H1 (cell line): ENCODE measurements around the gene TMC3. TPM values are rescaled to one million over a fixed set of nuclear protein-coding genes. Genes with fewer than 3 reads are reported as not detected.

Experiments used
- CTCF ChIA-PET: fragments of 300-600 bp; sonication (Branson Sonifier 250); formaldehyde crosslinking; loops from one replicate; lab custom pipeline; 2021; ENCODE audit not compliant: partially characterized antibody; lab: Charles Lee
- POLR2A ChIA-PET: fragments of 300-600 bp; sonication (Branson Sonifier 250); formaldehyde crosslinking; loops from one replicate; lab custom pipeline; 2021; ENCODE audit warnings: inconsistent platforms; ENCODE audit not compliant: partially characterized antibody; lab: Charles Lee
- DNase-seq, 2 experiments: peaks; one replicate each; pipeline versions ENCODE4 v3.0.0 to v3.0.0-alpha.2; 2010 to 2022; ENCODE audit warnings: low spot score in 2 of 2, low read depth in 1 of 2, mixed read lengths in 1 of 2
- FAIRE-seq: peaks from 2 replicates; lab custom pipeline; 2011; peaks lifted over from hg19 to GRCh38; lab: Jason Lieb, UNC
- H2AFZ ChIP-seq: 2 replicates; pipeline ENCODE4 v1.8.1; 2012; ENCODE audit warnings: low read length, inconsistent platforms
- H2AK5ac ChIP-seq: 2 replicates; pipeline ENCODE4 v1.6.1; 2013; ENCODE audit warnings: low read depth, low read length
- H2BK120ac ChIP-seq: replicated peaks from 2 replicates; pipeline ENCODE3; 2013; ENCODE audit warnings: low read depth, low read length, inconsistent platforms
- H2BK12ac ChIP-seq: 2 replicates; pipeline ENCODE4 v1.6.1; 2013; ENCODE audit warnings: low read depth, low read length
- H2BK15ac ChIP-seq: 2 replicates; pipeline ENCODE4 v1.6.1; 2013; ENCODE audit warnings: low read length
- H2BK20ac ChIP-seq: 2 replicates; pipeline ENCODE4 v1.6.1; 2013; ENCODE audit warnings: low read length
- H2BK5ac ChIP-seq: 2 replicates; pipeline ENCODE4 v1.6.1; 2013; ENCODE audit warnings: low read depth, low read length
- H3K14ac ChIP-seq: 2 replicates; pipeline ENCODE4 v1.6.1; 2013; ENCODE audit warnings: inconsistent platforms; ENCODE audit not compliant: insufficient read length
- H3K18ac ChIP-seq: 2 replicates; pipeline ENCODE4 v1.6.1; 2013; ENCODE audit warnings: low read length; ENCODE audit errors: extremely low read depth
- H3K23ac ChIP-seq: 2 replicates; pipeline ENCODE4 v1.6.1; 2013; ENCODE audit warnings: inconsistent platforms; ENCODE audit not compliant: insufficient read length
- H3K23me2 ChIP-seq: 2 replicates; pipeline ENCODE4 v1.6.1; 2013; ENCODE audit warnings: low read depth, low read length
- H3K27ac ChIP-seq: 2 replicates; pipeline ENCODE4 v1.6.1; 2011; ENCODE audit warnings: low read depth, low read length, inconsistent platforms
- H3K27me3 ChIP-seq, 4 experiments: replicated peaks in 1 of 4; 1 replicate in 1 of 4; 2 replicates in 3 of 4; pipeline versions ENCODE4 v1.6.1 to v1.8.1; 2011 to 2013; ENCODE audit warnings: low read length in 3 of 4, mild to moderate bottlenecking in 3 of 4, inconsistent platforms in 2 of 4, mixed read lengths in 2 of 4, moderate library complexity in 1 of 4; ENCODE audit not compliant: control insufficient read depth in 3 of 4, insufficient read depth in 3 of 4; ENCODE audit errors: extremely low read depth in 1 of 4
- H3K36me3 ChIP-seq, 4 experiments: 2 replicates each; pipeline versions ENCODE4 v1.6.1 to v1.8.1; 2011 to 2013; ENCODE audit warnings: mild to moderate bottlenecking in 4 of 4, low read length in 3 of 4, moderate library complexity in 2 of 4, control low read depth in 1 of 4, inconsistent platforms in 1 of 4; ENCODE audit not compliant: insufficient read depth in 4 of 4, control insufficient read depth in 2 of 4
- H3K4ac ChIP-seq: replicated peaks from 2 replicates; pipeline ENCODE3; 2013; ENCODE audit warnings: low read length, low read depth, mixed read lengths, inconsistent platforms; ENCODE audit not compliant: insufficient read length
- H3K4me1 ChIP-seq, 4 experiments: replicated peaks in 1 of 4; 1 replicate in 1 of 4; 2 replicates in 3 of 4; pipeline versions ENCODE4 v1.6.1 to v1.8.1; 2011 to 2013; ENCODE audit warnings: low read length in 3 of 4, inconsistent platforms in 2 of 4, mixed read lengths in 1 of 4; ENCODE audit not compliant: insufficient read depth in 4 of 4, control insufficient read depth in 3 of 4
- H3K4me2 ChIP-seq, 2 experiments: 2 replicates each; pipeline versions ENCODE4 v1.6.1 to v1.8.1; 2011 to 2013; ENCODE audit warnings: low read depth in 2 of 2, low read length in 2 of 2, control low read depth in 1 of 2, inconsistent platforms in 1 of 2, mild to moderate bottlenecking in 1 of 2; ENCODE audit not compliant: insufficient read depth in 1 of 2
- H3K4me3 ChIP-seq, 4 experiments: fragments of 200-600, 300-600 bp in 1 of 4; sonication (generic), shearing (Covaris generic), sonication (Bioruptor Twin) in 1 of 4; 2 replicates each; pipeline versions ENCODE4 v1.5.1 to v1.8.1; 2011 to 2016; ENCODE audit warnings: low read length in 4 of 4, low read depth in 3 of 4, control low read depth in 2 of 4, inconsistent platforms in 2 of 4, mild to moderate bottlenecking in 2 of 4, mixed read lengths in 1 of 4, moderate library complexity in 1 of 4; ENCODE audit not compliant: insufficient read depth in 2 of 4; ENCODE audit errors: extremely low read depth in 1 of 4
- H3K56ac ChIP-seq: replicated peaks from 2 replicates; pipeline ENCODE3; 2013; ENCODE audit warnings: low read depth, mild to moderate bottlenecking, mixed read lengths, low read length, inconsistent platforms; ENCODE audit not compliant: insufficient read length
- H3K79me1 ChIP-seq: 2 replicates; pipeline ENCODE4 v1.6.1; 2013; ENCODE audit warnings: low read depth, low read length, control low read depth
- H3K79me2 ChIP-seq, 2 experiments: 2 replicates each; pipeline versions ENCODE4 v1.6.1 to v1.8.1; 2012 to 2013; ENCODE audit warnings: low read length in 2 of 2, mild to moderate bottlenecking in 2 of 2, inconsistent platforms in 1 of 2; ENCODE audit not compliant: insufficient read depth in 2 of 2, control insufficient read depth in 1 of 2
- H3K9ac ChIP-seq, 4 experiments: replicated peaks in 1 of 4; 1 replicate in 1 of 4; 2 replicates in 3 of 4; pipeline versions ENCODE4 v1.6.1 to v1.8.1; 2011 to 2013; ENCODE audit warnings: low read depth in 3 of 4, low read length in 3 of 4, control low read depth in 2 of 4, mild to moderate bottlenecking in 2 of 4, moderate library complexity in 2 of 4, inconsistent platforms in 1 of 4; ENCODE audit errors: extremely low read depth in 1 of 4
- H3K9me3 ChIP-seq, 2 experiments: 2 replicates each; pipeline versions ENCODE4 v1.6.1 to v1.8.1; 2012 to 2013; ENCODE audit warnings: mild to moderate bottlenecking in 2 of 2, moderate library complexity in 2 of 2, control low read depth in 1 of 2, inconsistent platforms in 1 of 2, low read depth in 1 of 2, low read length in 1 of 2, mixed read lengths in 1 of 2; ENCODE audit not compliant: insufficient read depth in 2 of 2
- H4K20me1 ChIP-seq, 2 experiments: replicated peaks in 1 of 2; 2 replicates each; pipeline versions ENCODE3 to v1.8.1; 2011 to 2013; ENCODE audit warnings: inconsistent platforms in 2 of 2, low read length in 2 of 2, mild to moderate bottlenecking in 1 of 2; ENCODE audit not compliant: insufficient read depth in 2 of 2, control insufficient read depth in 1 of 2
- H4K5ac ChIP-seq: 2 replicates; pipeline ENCODE4 v1.6.1; 2013; ENCODE audit warnings: low read length, low read depth, mixed read lengths, inconsistent platforms; ENCODE audit not compliant: insufficient read length
- H4K8ac ChIP-seq: 2 replicates; pipeline ENCODE4 v1.8.0; 2013; ENCODE audit warnings: mild to moderate bottlenecking, moderate library complexity, low read length, inconsistent platforms; ENCODE audit not compliant: insufficient read depth; ENCODE audit errors: extremely low read depth
- H4K91ac ChIP-seq: replicated peaks from 2 replicates; pipeline ENCODE3; 2013; ENCODE audit warnings: low read length, mixed read lengths, inconsistent platforms; ENCODE audit not compliant: insufficient read length
- CEBPB ChIP-seq: IDR thresholded peaks from 2 replicates; pipeline ENCODE4 v1.6.1; 2012; ENCODE audit warnings: low read depth, low read length
- CHD2 ChIP-seq: IDR thresholded peaks from 2 replicates; pipeline ENCODE4 v1.6.1; 2012; ENCODE audit warnings: low read length, improper control_type of control experiment
- EP300 ChIP-seq, 2 experiments: IDR thresholded peaks; 1 replicate in 1 of 2; 2 replicates in 1 of 2; pipeline ENCODE4 v1.6.1; 2011 to 2012; ENCODE audit warnings: low read depth in 2 of 2, low read length in 2 of 2, mild to moderate bottlenecking in 2 of 2, borderline replicate concordance in 1 of 2, inconsistent platforms in 1 of 2, moderate library complexity in 1 of 2
- HDAC2 ChIP-seq, 2 experiments: fragments of 300-600 bp in 1 of 2; sonication (generic) in 1 of 2; IDR thresholded peaks; 2 replicates each; pipeline ENCODE4 v1.6.1; 2011 to 2012; ENCODE audit warnings: low read depth in 2 of 2, low read length in 2 of 2, mild to moderate bottlenecking in 2 of 2, moderate library complexity in 2 of 2, borderline replicate concordance in 1 of 2, inconsistent platforms in 1 of 2
- HDAC6 ChIP-seq: IDR thresholded peaks from one replicate; pipeline ENCODE4 v1.7.1; 2012; ENCODE audit warnings: low read depth, mild to moderate bottlenecking, inconsistent platforms, low read length, moderate library complexity
- JUN ChIP-seq: IDR thresholded peaks from 2 replicates; pipeline ENCODE4 v1.6.1; 2011; ENCODE audit warnings: low read depth, mild to moderate bottlenecking, improper control_type of control experiment, low read length
- KDM1A ChIP-seq: fragments of 200-600, 300-600 bp; sonication (generic); IDR thresholded peaks from 2 replicates; pipeline ENCODE4 v1.7.1; 2016; ENCODE audit warnings: mild to moderate bottlenecking, low read length, borderline replicate concordance
- KDM4A ChIP-seq: IDR thresholded peaks from one replicate; pipeline ENCODE4 v1.7.1; 2012; ENCODE audit warnings: low read depth, mild to moderate bottlenecking, moderate library complexity, low read length, inconsistent platforms; ENCODE audit not compliant: severe bottlenecking
- POU5F1 ChIP-seq: IDR thresholded peaks from 2 replicates; pipeline ENCODE4 v1.6.1; 2011; ENCODE audit warnings: low read depth, mild to moderate bottlenecking, low read length, moderate library complexity
- RNF2 ChIP-seq: fragments of 200-900, 300-1000 bp; sonication (generic); IDR thresholded peaks from 2 replicates; pipeline ENCODE4 v1.7.1; 2016; ENCODE audit warnings: borderline replicate concordance, low read depth, mild to moderate bottlenecking, antibody characterized with exemption, low read length; ENCODE audit not compliant: poor library complexity, severe bottlenecking; ENCODE audit errors: missing control alignments
- SIRT6 ChIP-seq: IDR thresholded peaks from one replicate; pipeline ENCODE4 v1.7.1; 2012; ENCODE audit warnings: low read length, inconsistent platforms
- TAF7 ChIP-seq: optimal IDR thresholded peaks from 2 replicates; pipeline ENCODE3; 2011; ENCODE audit warnings: low read depth, mild to moderate bottlenecking, inconsistent platforms, low read length, moderate library complexity, borderline replicate concordance
- TBP ChIP-seq: IDR thresholded peaks from 2 replicates; pipeline ENCODE4 v1.6.1; 2011; ENCODE audit warnings: low read depth, low read length, improper control_type of control experiment
- TCF12 ChIP-seq: IDR thresholded peaks from 2 replicates; pipeline ENCODE4 v1.6.1; 2011; ENCODE audit warnings: low read depth, mild to moderate bottlenecking, low read length
- WGBS, 2 experiments: shearing (Covaris generic) in 1 of 2; methylation state at CpG; one replicate each; pipeline versions ENCODE4 v1.1.6 to v1.1.7; 2013 to 2015; ENCODE audit warnings: low lambda C conversion rate in 2 of 2, mixed read lengths in 2 of 2, inconsistent platforms in 1 of 2, low coverage in 1 of 2, missing lambda C conversion rate in 1 of 2; ENCODE audit not compliant: insufficient replicate concordance in 2 of 2, insufficient coverage in 1 of 2, insufficient read length in 1 of 2; ENCODE audit errors: extremely low coverage in 1 of 2, missing lambda C conversion rate in 1 of 2; 5-methylcytosine and 5-hydroxymethylcytosine counted together
- polyA plus RNA-seq, 7 experiments: library from polyadenylated mRNA; depleted of rRNA in 3 of 7; stranded (reverse) in 5 of 7; unstranded in 2 of 7; fragments of >200 nt in 5 of 7; fragments of 200-250 nt in 2 of 7; gene quantifications; 1 replicate in 5 of 7; 2 replicates in 1 of 7; 4 replicates in 1 of 7; pipeline versions ENCODE4 v1.2.1 to v1.2.3, GENCODE V29; 2011 to 2013; ENCODE audit warnings: missing spikeins in 2 of 7, mixed read lengths in 2 of 7
- total RNA-seq: library from RNA; stranded (reverse); fragmentation: NEBNext Ultra II Directional; extraction: Animal tissue kit (Norgen Biotek cat#: 25700); gene quantifications from 2 replicates; pipeline ENCODE4 v1.2.1, GENCODE V29; 2021

Gene TMC3
- total and polyA plus RNA-seq, 2 of the 8 experiments (the other 6 are each of a cell fraction or from before 2014, with no cell fraction given), result not detected

DNA sequence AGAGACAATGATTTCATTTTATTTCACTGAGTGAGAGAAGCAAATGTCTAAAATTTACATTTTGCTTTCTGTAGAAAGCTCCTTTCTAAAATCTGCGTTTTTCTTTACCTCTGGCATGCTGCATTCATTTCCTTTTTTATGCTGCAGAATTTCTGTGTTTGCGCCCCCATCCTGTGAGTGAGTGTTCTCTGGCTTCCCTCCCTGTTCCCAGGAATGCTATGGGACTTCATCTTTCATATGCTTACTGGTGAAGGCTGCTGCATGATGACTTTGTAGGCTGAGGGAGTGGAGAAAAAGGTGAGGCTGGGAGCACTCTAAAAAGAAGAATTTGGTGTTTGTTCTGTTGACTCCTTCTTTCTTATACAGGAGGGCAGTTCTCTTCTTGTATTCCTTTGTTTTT, 7.7 kb upstream of the TMC3 start:
- Histone ChIP-seq H3K9ac (no peak overlapping the region), H2AK5ac (no peak overlapping the region), H2BK120ac (no peak overlapping the region), H3K4me1 (no peaks in the 10 kb centered on the region), H2BK12ac (no peak overlapping the region), H2BK15ac (no peak overlapping the region), H3K27me3 (no peaks in the 10 kb centered on the region), H3K56ac (no peak overlapping the region), H2BK20ac (no peak overlapping the region), H3K23ac (no peak overlapping the region), H3K23me2 (no peaks in the 10 kb centered on the region), H3K36me3 (no peaks in the 10 kb centered on the region), H4K91ac (no peak overlapping the region), H2BK5ac (no peak overlapping the region; the same call in 1 of the 2 replicates), H2AFZ (no peak overlapping the region), H3K14ac (no peak overlapping the region), H3K4ac (no peak overlapping the region), H3K79me1 (no peaks in the 10 kb centered on the region), H3K18ac (no peak overlapping the region), H3K79me2 (no peaks in the 10 kb centered on the region), H4K20me1 (no peaks in the 10 kb centered on the region), H4K8ac (no peak overlapping the region), H3K4me3 (no peak overlapping the region), H3K27ac (no peak overlapping the region), H4K5ac (no peak overlapping the region), H3K9me3 (peaks cover 0 to 4% of the 10 kb centered on the region in 2 experiments; a peak in 1 of 4 replicates), H3K4me2 (no peak overlapping the region)
- DNase-seq (no peak), FAIRE-seq (peak; percentile 39)
- 28% methylated on average over 2 of the region's 2 CpGs; no CpG with 5 or more reads in 1 of the 2 experiments for WGBS, 2 experiments
- no peak for TF ChIP-seq TBP
- no peak for TF ChIP-seq HDAC2 (IDR thresholded peaks at IDR 0.05; ENCODE audit: borderline replicate concordance in 1 of 2, low read depth in 2 of 2, low read length in 2 of 2)
- TF ChIP-seq TAF7, result no peak
- TF ChIP-seq JUN, result no peak
- no peak for TF ChIP-seq POU5F1
- no peak for TF ChIP-seq EP300 (IDR thresholded peaks at IDR 0.05; ENCODE audit: borderline replicate concordance in 1 of 2, low read depth in 2 of 2, low read length in 2 of 2)
- no peak for TF ChIP-seq TCF12
- no peak for TF ChIP-seq RNF2
- TF ChIP-seq CHD2, result no peak
- TF ChIP-seq HDAC6, result no peak
- no peak for TF ChIP-seq CEBPB
- no peak for TF ChIP-seq KDM1A
- TF ChIP-seq KDM4A, result no peak
- TF ChIP-seq SIRT6, result no peak
- ChIA-PET POLR2A (no interaction called here), CTCF (interaction anchor here (0.8 to 2.2 kb wide), 12 partner anchors 10 to 208 kb away, joined by 3 to 13 read pairs (median 6); no protein-coding TSS in a partner anchor)
